PC-9 (cell line): Measurements from ENCODE around the gene TAF6. TPM values are rescaled to one million over a fixed set of nuclear protein-coding genes. Genes with fewer than 3 reads are reported as not detected.
A peak's percentile ranks its signal among the peaks of the same experiment; 100 is the strongest.

ENCODE experiments used
- BruUV-seq: library from RNA; stranded (reverse); fragments of 400-500 nt; replicated peaks from 2 replicates; lab custom pipeline; 2021; lab: Mats Ljungman, UMichigan
- CTCF ChIA-PET: fragments of 300-600 bp; sonication (Branson Sonifier 250); formaldehyde crosslinking; loops from one replicate; lab custom pipeline; 2022; ENCODE audit warnings: antibody characterized with exemption; lab: Charles Lee
- POLR2A ChIA-PET: fragments of 300-600 bp; sonication (Branson Sonifier 250); formaldehyde crosslinking; loops from one replicate; lab custom pipeline; 2022; ENCODE audit warnings: antibody characterized with exemption; ENCODE audit not compliant: unreplicated experiment; lab: Charles Lee
- DNase-seq, 2 experiments: peaks; one replicate each; pipeline versions ENCODE4 v3.0.0 to v3.0.0-alpha.2; 2015 to 2022; ENCODE audit warnings: mixed read lengths in 1 of 2
- H2AFZ ChIP-seq: fragments of 200-600 bp; sonication (generic); 2 replicates; pipeline ENCODE4 v1.8.1; 2017; ENCODE audit warnings: antibody characterized with exemption
- H3F3A ChIP-seq: fragments of 200-600 bp; sonication (generic); 2 replicates; pipeline ENCODE4 v1.8.1; 2017; ENCODE audit warnings: antibody characterized with exemption, mild to moderate bottlenecking, low read depth; ENCODE audit not compliant: insufficient read depth
- H3K27ac ChIP-seq: fragments of 200-600 bp; sonication (generic); 2 replicates; pipeline ENCODE4 v1.6.1; 2016; ENCODE audit warnings: mixed run types
- H3K27me3 ChIP-seq: fragments of 200-600 bp; sonication (generic); 2 replicates; pipeline ENCODE4 v1.6.1; 2016; ENCODE audit warnings: low read depth, mixed run types; ENCODE audit not compliant: insufficient read depth
- H3K36me3 ChIP-seq: fragments of 200-600 bp; sonication (generic); 2 replicates; pipeline ENCODE4 v1.6.1; 2016; ENCODE audit warnings: low read depth, mixed run types
- H3K4me1 ChIP-seq: fragments of 200-600 bp; sonication (generic); replicated peaks from 2 replicates; pipeline ENCODE4 v1.6.1; 2016; ENCODE audit warnings: mixed run types; ENCODE audit not compliant: insufficient read depth
- H3K4me2 ChIP-seq: fragments of 200-600 bp; sonication (generic); 2 replicates; pipeline ENCODE4 v1.6.1; 2017; ENCODE audit warnings: mixed run types
- H3K4me3 ChIP-seq: fragments of 200-600 bp; sonication (generic); 2 replicates; pipeline ENCODE4 v1.6.1; 2016; ENCODE audit warnings: mixed run types
- H3K79me2 ChIP-seq: fragments of 200-600 bp; sonication (generic); 2 replicates; pipeline ENCODE4 v1.6.1; 2017; ENCODE audit warnings: low read depth, mixed run types
- H3K9me2 ChIP-seq: fragments of 200-600 bp; sonication (generic); 2 replicates; pipeline ENCODE4 v1.8.1; 2017; ENCODE audit warnings: mild to moderate bottlenecking; ENCODE audit not compliant: insufficient read depth
- H3K9me3 ChIP-seq: fragments of 200-600 bp; sonication (generic); 2 replicates; pipeline ENCODE4 v1.8.1; 2016; ENCODE audit warnings: low read depth; ENCODE audit not compliant: insufficient read depth
- H4K20me1 ChIP-seq: fragments of 200-600 bp; sonication (generic); 2 replicates; pipeline ENCODE4 v1.8.1; 2017; ENCODE audit not compliant: insufficient read depth
- EZH2 ChIP-seq: fragments of 200-600 bp; sonication (generic); IDR thresholded peaks from 2 replicates; pipeline ENCODE4 v1.8.0; 2017; ENCODE audit warnings: antibody characterized with exemption, low read depth
- intact Hi-C: fragments of 100-400 bp; cut with micrococcal nuclease; formaldehyde crosslinking; loops from one replicate; pipeline ENCODE4 v1.10.0; 2022; ENCODE audit not compliant: unreplicated experiment
- total RNA-seq: library from RNA; stranded (reverse); gene quantifications from 2 replicates; pipeline ENCODE4 v1.2.3, GENCODE V29; 2021
- TF ChIP-seq, protein P1 (sequence below): fragments of 200-600 bp; sonication (generic); conservative IDR thresholded peaks from 2 replicates; pipeline ENCODE4 v1.6.1; 2017; ENCODE audit warnings: mixed run types, antibody characterized with exemption, mild to moderate bottlenecking, moderate library complexity

Gene TAF6
- total RNA-seq, 1 experiment from 2014 or later: 91.4 TPM

DNA sequence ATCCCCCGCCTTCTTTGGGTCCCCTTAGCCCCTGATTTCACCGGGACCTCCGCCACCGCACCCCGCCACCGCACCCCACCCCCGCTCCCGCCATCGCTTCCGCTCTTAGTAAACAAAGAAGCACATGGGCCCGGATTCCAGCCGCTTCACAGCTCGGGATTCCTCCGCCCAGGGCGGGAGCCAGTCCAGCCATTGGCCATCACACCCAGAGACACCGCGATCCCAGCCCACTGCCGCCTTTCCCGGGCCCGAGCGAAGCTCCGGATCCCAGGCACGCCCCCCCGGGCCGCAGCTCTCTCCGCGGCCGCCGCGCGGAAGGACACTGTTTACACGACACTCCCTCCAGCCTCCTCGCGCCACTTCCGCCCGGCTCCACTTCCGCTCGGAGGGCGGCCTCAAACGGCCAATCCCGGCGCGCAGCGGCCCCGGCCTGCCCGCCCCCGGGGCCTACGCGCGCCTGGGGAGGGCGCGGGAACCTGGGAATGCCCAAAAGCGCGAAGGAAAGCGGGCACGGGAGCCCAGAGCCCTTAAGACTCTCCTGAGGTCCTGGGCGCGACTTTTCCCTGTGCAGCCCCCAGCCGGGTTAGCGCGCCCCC, 18.6 kb downstream of the TAF6 start:
- H3K36me3 ChIP-seq: peaks cover 35% of the 10 kb centered on the region
- H3K9me2 ChIP-seq: no peaks in the 10 kb centered on the region
- H3K27me3 ChIP-seq: no peaks in the 10 kb centered on the region
- ChIA-PET POLR2A (interaction anchor here (0.5 to 1.2 kb wide), 9 partner anchors 18 to 960 kb away, joined by 3 to 19 read pairs (median 7); partner anchors contain the start of gene LAMTOR4), CTCF (interaction anchor here (0.6 to 1.8 kb wide), 2 partner anchors 16 to 18 kb away, joined by 3 to 12 read pairs; no protein-coding TSS in a partner anchor)
- H3K27ac ChIP-seq: peak overlapping the region; percentile 74
- peaks cover 6% of the 10 kb centered on the region; the same call in 1 of the 2 replicates for H4K20me1 ChIP-seq
- H3F3A ChIP-seq: peaks cover 60% of the 10 kb centered on the region
- peak overlapping the region; percentile 94 for H3K4me2 ChIP-seq
- no peaks in the 10 kb centered on the region for H3K9me3 ChIP-seq
- BruUV-seq: no TSS peak
- DNase-seq: peak; percentile 84 to 96
- peak overlapping the region; percentile 83 for H2AFZ ChIP-seq
- intact Hi-C loops: loop anchor here (1.0 to 2.0 kb wide), 4 partner anchors 18 to 329 kb away; partner anchors contain the start of genes CNPY4, MBLAC1, MEPCE and TAF6
- TF ChIP-seq, protein P1, sequence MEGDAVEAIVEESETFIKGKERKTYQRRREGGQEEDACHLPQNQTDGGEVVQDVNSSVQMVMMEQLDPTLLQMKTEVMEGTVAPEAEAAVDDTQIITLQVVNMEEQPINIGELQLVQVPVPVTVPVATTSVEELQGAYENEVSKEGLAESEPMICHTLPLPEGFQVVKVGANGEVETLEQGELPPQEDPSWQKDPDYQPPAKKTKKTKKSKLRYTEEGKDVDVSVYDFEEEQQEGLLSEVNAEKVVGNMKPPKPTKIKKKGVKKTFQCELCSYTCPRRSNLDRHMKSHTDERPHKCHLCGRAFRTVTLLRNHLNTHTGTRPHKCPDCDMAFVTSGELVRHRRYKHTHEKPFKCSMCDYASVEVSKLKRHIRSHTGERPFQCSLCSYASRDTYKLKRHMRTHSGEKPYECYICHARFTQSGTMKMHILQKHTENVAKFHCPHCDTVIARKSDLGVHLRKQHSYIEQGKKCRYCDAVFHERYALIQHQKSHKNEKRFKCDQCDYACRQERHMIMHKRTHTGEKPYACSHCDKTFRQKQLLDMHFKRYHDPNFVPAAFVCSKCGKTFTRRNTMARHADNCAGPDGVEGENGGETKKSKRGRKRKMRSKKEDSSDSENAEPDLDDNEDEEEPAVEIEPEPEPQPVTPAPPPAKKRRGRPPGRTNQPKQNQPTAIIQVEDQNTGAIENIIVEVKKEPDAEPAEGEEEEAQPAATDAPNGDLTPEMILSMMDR: no peak
- TF ChIP-seq EZH2: no peak
- peaks cover 48% of the 10 kb centered on the region for H3K79me2 ChIP-seq
- H3K4me3 ChIP-seq: peak overlapping the region; percentile 99
- H3K4me1 ChIP-seq: peaks cover 19% of the 10 kb centered on the region

DNA sequence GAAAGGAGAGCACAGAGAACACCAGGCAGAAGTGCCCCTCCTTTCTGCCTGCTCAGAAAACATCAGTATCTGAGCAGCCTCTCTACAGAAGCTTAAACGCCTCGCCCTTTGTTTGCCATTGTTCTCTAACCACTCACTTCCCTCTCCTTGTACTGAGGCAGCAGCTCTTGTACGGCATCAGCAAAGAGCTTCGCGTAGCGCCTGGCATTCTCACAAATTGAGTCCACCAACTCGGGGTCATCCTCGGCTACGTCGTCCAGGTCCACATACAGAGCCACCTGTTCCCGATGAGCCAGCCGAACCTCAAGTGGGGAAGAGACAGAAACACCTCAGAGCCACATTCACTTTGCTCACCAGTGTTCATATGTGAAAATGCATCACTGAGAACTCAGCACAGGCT, 19.7 kb downstream of the TAF6 start:
- Histone ChIP-seq H2AFZ (no peak overlapping the region), H3K27ac (no peak overlapping the region), H3K79me2 (peaks cover 48% of the 10 kb centered on the region), H3K27me3 (no peaks in the 10 kb centered on the region), H3K9me2 (no peaks in the 10 kb centered on the region), H3K4me1 (peaks cover 19% of the 10 kb centered on the region), H3K36me3 (peaks cover 43% of the 10 kb centered on the region), H4K20me1 (peaks cover 15% of the 10 kb centered on the region; the same call in 1 of the 2 replicates), H3K4me2 (peak overlapping the region; percentile 94), H3F3A (peaks cover 70% of the 10 kb centered on the region), H3K4me3 (peak overlapping the region; percentile 99), H3K9me3 (no peaks in the 10 kb centered on the region)
- no TSS peak for BruUV-seq
- TF ChIP-seq EZH2: no peak
- TF ChIP-seq, protein P1: no peak
- ChIA-PET POLR2A (no interaction called here), CTCF (interaction anchor here (0.6 kb wide), 1 partner anchor 218 kb away, joined by 3 read pairs; no protein-coding TSS in a partner anchor)
- intact Hi-C loops: no loop called here
- no peak for DNase-seq

DNA sequence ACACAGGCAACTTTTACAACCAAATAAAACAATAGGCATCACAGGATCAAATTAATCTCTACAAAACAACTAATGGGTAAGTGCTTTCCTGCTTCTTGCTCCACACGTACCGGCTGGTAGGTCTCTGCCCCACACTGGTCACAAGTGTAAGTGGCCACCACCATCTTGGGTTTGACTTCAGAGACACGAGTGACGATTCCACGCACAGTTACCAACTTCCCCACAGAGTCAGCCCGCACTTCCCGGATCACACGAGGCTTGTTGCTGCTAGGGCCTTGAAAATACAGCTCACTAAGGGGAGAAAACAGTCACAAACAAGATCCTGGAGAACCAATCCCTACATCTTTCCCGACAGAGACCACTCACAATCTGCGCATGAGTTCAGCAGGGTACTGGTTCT, 20.2 kb downstream of the TAF6 start:
- ChIA-PET CTCF (interaction anchor here (0.6 kb wide), 1 partner anchor 218 kb away, joined by 3 read pairs; no protein-coding TSS in a partner anchor), POLR2A (no interaction called here)
- Histone ChIP-seq H3K79me2 (peaks cover 48% of the 10 kb centered on the region), H3F3A (peaks cover 76% of the 10 kb centered on the region), H3K9me2 (no peaks in the 10 kb centered on the region), H3K9me3 (no peaks in the 10 kb centered on the region), H2AFZ (no peak overlapping the region), H3K4me2 (peak overlapping the region; percentile 94), H3K27me3 (no peaks in the 10 kb centered on the region), H4K20me1 (peaks cover 15% of the 10 kb centered on the region; the same call in 1 of the 2 replicates), H3K4me3 (no peak overlapping the region), H3K27ac (no peak overlapping the region), H3K36me3 (peaks cover 48% of the 10 kb centered on the region), H3K4me1 (peaks cover 19% of the 10 kb centered on the region)
- intact Hi-C loops: no loop called here
- TF ChIP-seq, protein P1: no peak
- TF ChIP-seq EZH2: no peak
- no peak for DNase-seq
- no TSS peak for BruUV-seq
